ENCODE measurements around the gene GLCCI1. TPM values are rescaled to one million over a fixed set of nuclear protein-coding genes. Genes with fewer than 3 reads are reported as not detected.
"Not testable (repeated sequence)": the region's sequence is repeated elsewhere in the genome, so short reads cannot be mapped to it uniquely, and the experiment has no call there.

Gene GLCCI1
- total and polyA plus RNA-seq, 4 donors: 2.1 to 12.0 (median 8.0) TPM

- WGBS, 2 donors: 88 to 91% methylated on average over 8 of the region's 8 CpGs
- H3K27ac ChIP-seq (ENCODE audit: low read depth in 1 of 2, low read length in 2 of 2): no peak overlapping the region
- H3K9me3 ChIP-seq (ENCODE audit: control insufficient read depth, low read length): peaks cover 3% of the 10 kb centered on the region
- intact Hi-C loops (cut with DNase I): no loop called here
- H3K36me3 ChIP-seq (ENCODE audit: control insufficient read depth in 1 of 2, insufficient read depth in 2 of 2, low read length in 1 of 2): no peaks in the 10 kb centered on the region
- DNase-seq (no peak), ATAC-seq (ENCODE audit: low FRiP score) (no peak)
- no peaks in the 10 kb centered on the region for H3K27me3 ChIP-seq (ENCODE audit: control insufficient read depth in 1 of 2, insufficient read depth in 2 of 2, low read length in 1 of 2)
- H3K4me3 ChIP-seq (ENCODE audit: low read length in 2 of 2): no peak overlapping the region
- H3K4me1 ChIP-seq (ENCODE audit: control insufficient read depth in 1 of 2, insufficient read depth in 2 of 2, low read length in 2 of 2): no peaks in the 10 kb centered on the region
Observed at GRCh38 chr7:8094164-8095140, 125.9 kb downstream of the GLCCI1 start.

GRCh38 chr7:8101292-8101691, 132.7 kb downstream of the GLCCI1 start:
- H3K27me3 ChIP-seq (ENCODE audit: control insufficient read depth in 1 of 2, insufficient read depth in 2 of 2, low read length in 1 of 2); H3K36me3 ChIP-seq (ENCODE audit: control insufficient read depth in 1 of 2, insufficient read depth in 2 of 2, low read length in 1 of 2); intact Hi-C loops (cut with DNase I); H3K27ac ChIP-seq (ENCODE audit: low read depth in 1 of 2, low read length in 2 of 2); DNase-seq; ATAC-seq (ENCODE audit: low FRiP score); H3K9me3 ChIP-seq (ENCODE audit: control insufficient read depth, low read length); H3K4me1 ChIP-seq (ENCODE audit: control insufficient read depth in 1 of 2, insufficient read depth in 2 of 2, low read length in 2 of 2); H3K4me3 ChIP-seq (ENCODE audit: low read length in 2 of 2): not testable (repeated sequence)
- WGBS, 2 donors: 98% methylated on average over 4 of the region's 4 CpGs

GRCh38 chr7:8103282-8103681, 134.7 kb downstream of the GLCCI1 start:
- H3K9me3 ChIP-seq (ENCODE audit: control insufficient read depth, low read length): no peaks in the 10 kb centered on the region
- H3K4me1 ChIP-seq (ENCODE audit: control insufficient read depth in 1 of 2, insufficient read depth in 2 of 2, low read length in 2 of 2): no peaks in the 10 kb centered on the region
- 81 to 85% methylated on average over 9 of the region's 9 CpGs for WGBS, 2 donors
- DNase-seq: no peak
- intact Hi-C loops (cut with DNase I): no loop called here
- no peak for ATAC-seq (ENCODE audit: low FRiP score)
- no peaks in the 10 kb centered on the region for H3K36me3 ChIP-seq (ENCODE audit: control insufficient read depth in 1 of 2, insufficient read depth in 2 of 2, low read length in 1 of 2)
- no peak overlapping the region for H3K27ac ChIP-seq (ENCODE audit: low read depth in 1 of 2, low read length in 2 of 2)
- H3K27me3 ChIP-seq (ENCODE audit: control insufficient read depth in 1 of 2, insufficient read depth in 2 of 2, low read length in 1 of 2): no peaks in the 10 kb centered on the region
- no peak overlapping the region for H3K4me3 ChIP-seq (ENCODE audit: low read length in 2 of 2)

- 45 to 71% methylated on average over 4 of the region's 4 CpGs for WGBS, 2 donors
- Histone ChIP-seq H3K4me1 (ENCODE audit: control insufficient read depth in 1 of 2, insufficient read depth in 2 of 2, low read length in 2 of 2) (no peaks in the 10 kb centered on the region), H3K36me3 (ENCODE audit: control insufficient read depth in 1 of 2, insufficient read depth in 2 of 2, low read length in 1 of 2) (no peaks in the 10 kb centered on the region), H3K4me3 (ENCODE audit: low read length in 2 of 2) (no peak overlapping the region), H3K27ac (ENCODE audit: low read depth in 1 of 2, low read length in 2 of 2) (no peak overlapping the region), H3K27me3 (ENCODE audit: control insufficient read depth in 1 of 2, insufficient read depth in 2 of 2, low read length in 1 of 2) (no peaks in the 10 kb centered on the region), H3K9me3 (ENCODE audit: control insufficient read depth, low read length) (no peaks in the 10 kb centered on the region)
- no peak for ATAC-seq (ENCODE audit: low FRiP score)
- intact Hi-C loops (cut with DNase I): no loop called here
- no peak for DNase-seq
Observed at GRCh38 chr7:8105449-8106095, 137.0 kb downstream of the GLCCI1 start.

GRCh38 chr7:8109196-8110022, 140.8 kb downstream of the GLCCI1 start:
- H3K36me3 ChIP-seq (ENCODE audit: control insufficient read depth in 1 of 2, insufficient read depth in 2 of 2, low read length in 1 of 2): no peaks in the 10 kb centered on the region
- DNase-seq (no peak), ATAC-seq (ENCODE audit: low FRiP score) (no peak)
- WGBS, 2 donors: 67 to 69% methylated on average over 4 of the region's 4 CpGs
- intact Hi-C loops (cut with DNase I): no loop called here
- H3K27ac ChIP-seq (ENCODE audit: low read depth in 1 of 2, low read length in 2 of 2): no peak overlapping the region
- H3K9me3 ChIP-seq (ENCODE audit: control insufficient read depth, low read length): peaks cover 1% of the 10 kb centered on the region
- H3K4me1 ChIP-seq (ENCODE audit: control insufficient read depth in 1 of 2, insufficient read depth in 2 of 2, low read length in 2 of 2): no peaks in the 10 kb centered on the region
- H3K4me3 ChIP-seq (ENCODE audit: low read length in 2 of 2): no peak overlapping the region
- H3K27me3 ChIP-seq (ENCODE audit: control insufficient read depth in 1 of 2, insufficient read depth in 2 of 2, low read length in 1 of 2): no peaks in the 10 kb centered on the region

GRCh38 chr7:8111282-8111960, 142.8 kb downstream of the GLCCI1 start:
- H3K9me3 ChIP-seq (ENCODE audit: control insufficient read depth, low read length): peaks cover 1% of the 10 kb centered on the region
- H3K27me3 ChIP-seq (ENCODE audit: control insufficient read depth in 1 of 2, insufficient read depth in 2 of 2, low read length in 1 of 2): no peaks in the 10 kb centered on the region
- intact Hi-C loops (cut with DNase I): no loop called here
- H3K36me3 ChIP-seq (ENCODE audit: control insufficient read depth in 1 of 2, insufficient read depth in 2 of 2, low read length in 1 of 2): no peaks in the 10 kb centered on the region
- no peak overlapping the region for H3K27ac ChIP-seq (ENCODE audit: low read depth in 1 of 2, low read length in 2 of 2)
- H3K4me1 ChIP-seq (ENCODE audit: control insufficient read depth in 1 of 2, insufficient read depth in 2 of 2, low read length in 2 of 2): no peaks in the 10 kb centered on the region
- no peak for ATAC-seq (ENCODE audit: low FRiP score)
- DNase-seq: no peak
- 79 to 81% methylated on average over 11 of the region's 11 CpGs for WGBS, 2 donors
- no peak overlapping the region for H3K4me3 ChIP-seq (ENCODE audit: low read length in 2 of 2)

GRCh38 chr7:8112685-8113084, 144.1 kb downstream of the GLCCI1 start:
- Histone ChIP-seq H3K4me3 (ENCODE audit: low read length in 2 of 2) (no peak overlapping the region), H3K27me3 (ENCODE audit: control insufficient read depth in 1 of 2, insufficient read depth in 2 of 2, low read length in 1 of 2) (no peaks in the 10 kb centered on the region), H3K36me3 (ENCODE audit: control insufficient read depth in 1 of 2, insufficient read depth in 2 of 2, low read length in 1 of 2) (no peaks in the 10 kb centered on the region), H3K9me3 (ENCODE audit: control insufficient read depth, low read length) (peaks cover 1% of the 10 kb centered on the region), H3K27ac (ENCODE audit: low read depth in 1 of 2, low read length in 2 of 2) (no peak overlapping the region), H3K4me1 (ENCODE audit: control insufficient read depth in 1 of 2, insufficient read depth in 2 of 2, low read length in 2 of 2) (no peaks in the 10 kb centered on the region)
- no peak for DNase-seq
- intact Hi-C loops (cut with DNase I): no loop called here
- 95 to 97% methylated on average over 2 of the region's 2 CpGs for WGBS, 2 donors
- ATAC-seq (ENCODE audit: low FRiP score): no peak

- intact Hi-C loops (cut with DNase I): no loop called here
- ATAC-seq (ENCODE audit: low FRiP score): no peak
- no peaks in the 10 kb centered on the region for H3K36me3 ChIP-seq (ENCODE audit: control insufficient read depth in 1 of 2, insufficient read depth in 2 of 2, low read length in 1 of 2)
- no peak overlapping the region for H3K4me3 ChIP-seq (ENCODE audit: low read length in 2 of 2)
- no peak for DNase-seq
- H3K4me1 ChIP-seq (ENCODE audit: control insufficient read depth in 1 of 2, insufficient read depth in 2 of 2, low read length in 2 of 2): no peaks in the 10 kb centered on the region
- no peak overlapping the region for H3K27ac ChIP-seq (ENCODE audit: low read depth in 1 of 2, low read length in 2 of 2)
- peaks cover 1% of the 10 kb centered on the region for H3K9me3 ChIP-seq (ENCODE audit: control insufficient read depth, low read length)
- no peaks in the 10 kb centered on the region for H3K27me3 ChIP-seq (ENCODE audit: control insufficient read depth in 1 of 2, insufficient read depth in 2 of 2, low read length in 1 of 2)
- 87 to 94% methylated on average over 3 of the region's 3 CpGs for WGBS, 2 donors
Observed at GRCh38 chr7:8113184-8113583, 144.6 kb downstream of the GLCCI1 start.

All from aorta (tissue), 5 donors.